HEK293 (cell line): Measurements from ENCODE around the gene FPR1.

Experiments used
- CTCF ChIA-PET: fragments of 350-600 bp; formaldehyde crosslinking; extraction: SDS; loops from one replicate; lab custom pipeline; 2021; ENCODE audit warnings: antibody characterized with exemption; lab: Yijun Ruan, JAX
- POLR2A ChIA-PET: fragments of 300-600 bp; formaldehyde crosslinking; extraction: SDS; loops from one replicate; lab custom pipeline; 2020; ENCODE audit warnings: antibody characterized with exemption, inconsistent platforms; lab: Yijun Ruan, JAX
- H3K27ac ChIP-seq: fragments of 200-500 bp; sonication (Bioruptor generic); 2 replicates; pipeline ENCODE4 v1.5.1; 2014; ENCODE audit warnings: low read depth, low read length, control low read depth, inconsistent platforms; ENCODE audit errors: extremely low read depth
- H3K36me3 ChIP-seq, 2 experiments: fragments of 200-500 bp in 1 of 2; sonication (Bioruptor generic) in 1 of 2; 1 replicate in 1 of 2; 2 replicates in 1 of 2; pipeline ENCODE4 v1.5.1; 2014 to 2017; ENCODE audit warnings: inconsistent platforms in 2 of 2, low read length in 2 of 2; ENCODE audit not compliant: control insufficient read depth in 2 of 2, insufficient read depth in 1 of 2
- H3K4me1 ChIP-seq: fragments of 200-500 bp; sonication (Bioruptor generic); 2 replicates; pipeline ENCODE4 v1.5.1; 2014; ENCODE audit warnings: mild to moderate bottlenecking, low read length, inconsistent platforms; ENCODE audit not compliant: control insufficient read depth, insufficient read depth
- H3K4me3 ChIP-seq: 2 replicates; pipeline ENCODE4 v1.5.1; 2011; ENCODE audit warnings: low read depth, mild to moderate bottlenecking, control low read depth, low read length, moderate library complexity
- H3K9me3 ChIP-seq: fragments of 200-500 bp; sonication (Bioruptor generic); 2 replicates; pipeline ENCODE4 v1.5.1; 2014; ENCODE audit warnings: low read depth, low read length, inconsistent platforms; ENCODE audit not compliant: control insufficient read depth, insufficient read depth
- GLI4 ChIP-seq: fragments of 450-650 bp; formaldehyde crosslinking; IDR thresholded peaks from 2 replicates; pipeline ENCODE4 v1.5.1; 2016; ENCODE audit warnings: missing biosample characterization, missing genetic modification characterization
- MYNN ChIP-seq: fragments of 450-650 bp; formaldehyde crosslinking; IDR thresholded peaks from 2 replicates; pipeline ENCODE4 v1.5.1; 2016; ENCODE audit warnings: missing biosample characterization, missing genetic modification characterization, borderline replicate concordance
- SALL2 ChIP-seq: fragments of 450-650 bp; formaldehyde crosslinking; IDR thresholded peaks from 2 replicates; pipeline ENCODE4 v1.5.0; 2017; ENCODE audit warnings: missing biosample characterization, mild to moderate bottlenecking, missing genetic modification characterization, borderline replicate concordance
- ZFP37 ChIP-seq: fragments of 450-650 bp; formaldehyde crosslinking; IDR thresholded peaks from 2 replicates; pipeline ENCODE4 v1.5.1; 2016; ENCODE audit warnings: missing biosample characterization, missing genetic modification characterization
- ZNF155 ChIP-seq: fragments of 450-650 bp; formaldehyde crosslinking; IDR thresholded peaks from 2 replicates; pipeline ENCODE4 v1.5.1; 2016; ENCODE audit warnings: missing biosample characterization, missing genetic modification characterization
- ZNF2 ChIP-seq: fragments of 450-650 bp; formaldehyde crosslinking; IDR thresholded peaks from 2 replicates; pipeline ENCODE4 v1.5.1; 2016; ENCODE audit warnings: missing biosample characterization, missing genetic modification characterization
- ZNF311 ChIP-seq: fragments of 450-650 bp; formaldehyde crosslinking; IDR thresholded peaks from 2 replicates; pipeline ENCODE4 v1.5.1; 2017; ENCODE audit warnings: missing biosample characterization, missing genetic modification characterization, borderline replicate concordance
- ZNF366 ChIP-seq: fragments of 450-650 bp; formaldehyde crosslinking; conservative IDR thresholded peaks from 2 replicates; pipeline ENCODE4 v1.5.1; 2016; ENCODE audit warnings: missing biosample characterization, missing genetic modification characterization
- ZNF416 ChIP-seq: fragments of 450-650 bp; formaldehyde crosslinking; IDR thresholded peaks from 2 replicates; pipeline ENCODE4 v1.5.1; 2016; ENCODE audit warnings: missing biosample characterization, missing genetic modification characterization
- ZNF501 ChIP-seq: fragments of 450-650 bp; formaldehyde crosslinking; IDR thresholded peaks from 2 replicates; pipeline ENCODE4 v1.5.1; 2016; ENCODE audit warnings: missing biosample characterization, missing genetic modification characterization
- ZNF521 ChIP-seq: fragments of 450-650 bp; formaldehyde crosslinking; IDR thresholded peaks from 2 replicates; pipeline ENCODE4 v1.5.1; 2017; ENCODE audit warnings: missing biosample characterization, mild to moderate bottlenecking, missing genetic modification characterization
- ZNF600 ChIP-seq: fragments of 450-650 bp; formaldehyde crosslinking; IDR thresholded peaks from 2 replicates; pipeline ENCODE4 v1.5.1; 2016; ENCODE audit warnings: missing biosample characterization, missing genetic modification characterization
- ZNF658 ChIP-seq: fragments of 450-650 bp; formaldehyde crosslinking; IDR thresholded peaks from 2 replicates; pipeline ENCODE4; 2016; ENCODE audit warnings: missing biosample characterization, missing genetic modification characterization
- ZNF660 ChIP-seq: fragments of 450-650 bp; IDR thresholded peaks from 2 replicates; pipeline ENCODE4 v1.5.1; 2018; ENCODE audit warnings: missing biosample characterization, mild to moderate bottlenecking, missing genetic modification characterization
- ZNF664 ChIP-seq: fragments of 450-650 bp; formaldehyde crosslinking; IDR thresholded peaks from 2 replicates; pipeline ENCODE4 v1.5.1; 2016; ENCODE audit warnings: missing biosample characterization, missing genetic modification characterization
- ZNF791 ChIP-seq: fragments of 450-650 bp; formaldehyde crosslinking; IDR thresholded peaks from 2 replicates; pipeline ENCODE4 v1.5.1; 2016; ENCODE audit warnings: missing biosample characterization, missing genetic modification characterization
- ZNF830 ChIP-seq: fragments of 450-650 bp; IDR thresholded peaks from 2 replicates; pipeline ENCODE4 v1.5.0; 2018; ENCODE audit warnings: missing biosample characterization, missing genetic modification characterization, low read depth, mild to moderate bottlenecking, moderate library complexity
- ZXDB ChIP-seq: fragments of 450-650 bp; formaldehyde crosslinking; IDR thresholded peaks from 2 replicates; pipeline ENCODE4 v1.5.1; 2016; ENCODE audit warnings: missing biosample characterization, missing genetic modification characterization
- TF ChIP-seq, protein P1 (sequence below): fragments of 450-650 bp; formaldehyde crosslinking; IDR thresholded peaks from 2 replicates; pipeline ENCODE4 v1.5.1; 2016; ENCODE audit warnings: missing biosample characterization, missing genetic modification characterization
- TF ChIP-seq, protein P2 (sequence below): fragments of 450-650 bp; formaldehyde crosslinking; IDR thresholded peaks from 2 replicates; pipeline ENCODE4 v1.5.1; 2017; ENCODE audit warnings: missing biosample characterization, missing genetic modification characterization
- TF ChIP-seq, protein P3 (sequence below): fragments of 450-650 bp; formaldehyde crosslinking; IDR thresholded peaks from 2 replicates; pipeline ENCODE4 v1.5.1; 2016; ENCODE audit warnings: missing biosample characterization, missing genetic modification characterization
- TF ChIP-seq, protein P4 (sequence below): fragments of 450-650 bp; formaldehyde crosslinking; IDR thresholded peaks from 2 replicates; pipeline ENCODE4 v1.5.1; 2016; ENCODE audit warnings: missing biosample characterization, missing genetic modification characterization
- TF ChIP-seq, protein P5 (sequence below): fragments of 450-650 bp; formaldehyde crosslinking; IDR thresholded peaks from 2 replicates; pipeline ENCODE4 v1.5.1; 2017; ENCODE audit warnings: missing biosample characterization, mild to moderate bottlenecking, missing genetic modification characterization, moderate library complexity

Gene FPR1

DNA sequence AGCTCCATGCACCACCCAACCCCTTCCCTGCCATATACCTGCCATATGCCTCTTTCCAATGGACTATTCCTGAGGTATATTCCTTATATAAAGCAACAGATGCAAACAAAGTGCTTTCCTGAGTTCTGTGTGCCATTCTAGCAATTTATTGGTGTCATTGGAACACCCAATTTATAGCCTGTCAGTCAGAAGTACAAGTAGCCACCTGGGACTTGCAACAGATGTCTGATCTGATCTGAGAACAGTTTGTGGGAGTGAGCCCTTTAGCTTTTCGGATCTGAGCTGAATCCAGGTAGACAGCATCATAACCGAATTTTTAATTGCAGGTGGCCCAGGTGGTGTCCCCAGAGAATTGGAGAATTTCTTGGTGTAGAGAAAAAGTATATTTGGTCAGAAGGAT, 42.3 kb upstream of the FPR1 start:
- no peak for TF ChIP-seq ZNF658 (tag by site-specific recombination)
- no peak for TF ChIP-seq ZNF311
- TF ChIP-seq, protein P1, sequence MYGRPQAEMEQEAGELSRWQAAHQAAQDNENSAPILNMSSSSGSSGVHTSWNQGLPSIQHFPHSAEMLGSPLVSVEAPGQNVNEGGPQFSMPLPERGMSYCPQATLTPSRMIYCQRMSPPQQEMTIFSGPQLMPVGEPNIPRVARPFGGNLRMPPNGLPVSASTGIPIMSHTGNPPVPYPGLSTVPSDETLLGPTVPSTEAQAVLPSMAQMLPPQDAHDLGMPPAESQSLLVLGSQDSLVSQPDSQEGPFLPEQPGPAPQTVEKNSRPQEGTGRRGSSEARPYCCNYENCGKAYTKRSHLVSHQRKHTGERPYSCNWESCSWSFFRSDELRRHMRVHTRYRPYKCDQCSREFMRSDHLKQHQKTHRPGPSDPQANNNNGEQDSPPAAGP (tag by site-specific recombination) = no peak
- no peak for TF ChIP-seq ZNF366 (tag by site-specific recombination)
- POLR2A ChIA-PET = no interaction called here

DNA sequence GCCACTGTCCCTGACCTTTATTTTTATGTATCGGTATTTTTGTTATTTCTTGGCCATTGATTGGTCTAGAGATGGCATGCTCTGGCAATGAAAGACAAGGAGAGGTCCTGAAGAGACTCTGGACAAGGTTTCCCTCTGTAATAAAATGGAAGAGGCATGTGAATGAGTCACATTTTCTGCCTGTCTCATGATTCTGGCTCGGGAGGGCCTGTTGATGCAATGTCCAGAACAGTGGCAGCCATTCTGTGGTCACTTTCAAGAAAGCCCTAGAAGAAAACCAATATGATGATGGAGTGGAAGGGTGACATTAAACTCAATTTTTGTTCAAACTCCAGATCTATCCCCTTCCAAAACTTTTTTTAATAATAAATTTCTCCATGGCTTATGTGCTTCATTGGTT, 41.3 kb upstream of the FPR1 start:
- TF ChIP-seq SALL2 (tag by site-specific recombination) (no peak), GLI4 (tag by site-specific recombination) (no peak), ZNF155 (tag by site-specific recombination) (no peak), ZNF311 (no peak), ZFP37 (tag by site-specific recombination) (no peak), ZXDB (tag by site-specific recombination) (no peak), ZNF501 (tag by site-specific recombination) (no peak), ZNF2 (tag by site-specific recombination) (no peak), ZNF791 (tag by site-specific recombination) (no peak), ZNF660 (tag by site-specific recombination) (no peak), ZNF830 (no peak), ZNF521 (tag by site-specific recombination) (no peak), ZNF664 (no peak), ZNF600 (tag by site-specific recombination) (no peak), MYNN (no peak), ZNF416 (tag by site-specific recombination) (no peak)
- TF ChIP-seq, protein P2, sequence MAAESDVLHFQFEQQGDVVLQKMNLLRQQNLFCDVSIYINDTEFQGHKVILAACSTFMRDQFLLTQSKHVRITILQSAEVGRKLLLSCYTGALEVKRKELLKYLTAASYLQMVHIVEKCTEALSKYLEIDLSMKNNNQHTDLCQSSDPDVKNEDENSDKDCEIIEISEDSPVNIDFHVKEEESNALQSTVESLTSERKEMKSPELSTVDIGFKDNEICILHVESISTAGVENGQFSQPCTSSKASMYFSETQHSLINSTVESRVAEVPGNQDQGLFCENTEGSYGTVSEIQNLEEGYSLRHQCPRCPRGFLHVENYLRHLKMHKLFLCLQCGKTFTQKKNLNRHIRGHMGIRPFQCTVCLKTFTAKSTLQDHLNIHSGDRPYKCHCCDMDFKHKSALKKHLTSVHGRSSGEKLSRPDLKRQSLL (tag by site-specific recombination) = no peak
- TF ChIP-seq, protein P3, sequence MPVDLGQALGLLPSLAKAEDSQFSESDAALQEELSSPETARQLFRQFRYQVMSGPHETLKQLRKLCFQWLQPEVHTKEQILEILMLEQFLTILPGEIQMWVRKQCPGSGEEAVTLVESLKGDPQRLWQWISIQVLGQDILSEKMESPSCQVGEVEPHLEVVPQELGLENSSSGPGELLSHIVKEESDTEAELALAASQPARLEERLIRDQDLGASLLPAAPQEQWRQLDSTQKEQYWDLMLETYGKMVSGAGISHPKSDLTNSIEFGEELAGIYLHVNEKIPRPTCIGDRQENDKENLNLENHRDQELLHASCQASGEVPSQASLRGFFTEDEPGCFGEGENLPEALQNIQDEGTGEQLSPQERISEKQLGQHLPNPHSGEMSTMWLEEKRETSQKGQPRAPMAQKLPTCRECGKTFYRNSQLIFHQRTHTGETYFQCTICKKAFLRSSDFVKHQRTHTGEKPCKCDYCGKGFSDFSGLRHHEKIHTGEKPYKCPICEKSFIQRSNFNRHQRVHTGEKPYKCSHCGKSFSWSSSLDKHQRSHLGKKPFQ (tag by site-specific recombination) = no peak
- TF ChIP-seq, protein P4, sequence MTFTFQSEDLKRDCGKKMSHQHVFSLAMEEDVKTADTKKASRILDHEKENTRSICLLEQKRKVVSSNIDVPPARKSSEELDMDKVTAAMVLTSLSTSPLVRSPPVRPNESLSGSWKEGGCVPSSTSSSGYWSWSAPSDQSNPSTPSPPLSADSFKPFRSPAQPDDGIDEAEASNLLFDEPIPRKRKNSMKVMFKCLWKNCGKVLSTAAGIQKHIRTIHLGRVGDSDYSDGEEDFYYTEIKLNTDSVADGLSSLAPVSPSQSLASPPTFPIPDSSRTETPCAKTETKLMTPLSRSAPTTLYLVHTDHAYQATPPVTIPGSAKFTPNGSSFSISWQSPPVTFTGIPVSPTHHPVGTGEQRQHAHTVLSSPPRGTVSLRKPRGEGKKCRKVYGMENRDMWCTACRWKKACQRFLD = no peak
- TF ChIP-seq, protein P5, sequence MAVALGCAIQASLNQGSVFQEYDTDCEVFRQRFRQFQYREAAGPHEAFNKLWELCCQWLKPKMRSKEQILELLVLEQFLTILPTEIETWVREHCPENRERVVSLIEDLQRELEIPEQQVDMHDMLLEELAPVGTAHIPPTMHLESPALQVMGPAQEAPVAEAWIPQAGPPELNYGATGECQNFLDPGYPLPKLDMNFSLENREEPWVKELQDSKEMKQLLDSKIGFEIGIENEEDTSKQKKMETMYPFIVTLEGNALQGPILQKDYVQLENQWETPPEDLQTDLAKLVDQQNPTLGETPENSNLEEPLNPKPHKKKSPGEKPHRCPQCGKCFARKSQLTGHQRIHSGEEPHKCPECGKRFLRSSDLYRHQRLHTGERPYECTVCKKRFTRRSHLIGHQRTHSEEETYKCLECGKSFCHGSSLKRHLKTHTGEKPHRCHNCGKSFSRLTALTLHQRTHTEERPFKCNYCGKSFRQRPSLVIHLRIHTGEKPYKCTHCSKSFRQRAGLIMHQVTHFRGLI (tag by site-specific recombination) = no peak
- CTCF ChIA-PET = interaction anchor here (1.6 kb wide), 1 partner anchor 15 kb away, joined by 5 read pairs; no protein-coding TSS in a partner anchor
- no peaks in the 10 kb centered on the region for H3K36me3 ChIP-seq
- no peaks in the 10 kb centered on the region for H3K4me1 ChIP-seq
- POLR2A ChIA-PET = no interaction called here
- no peak overlapping the region for H3K27ac ChIP-seq
- H3K4me3 ChIP-seq = no peak overlapping the region
- no peaks in the 10 kb centered on the region for H3K9me3 ChIP-seq

More for the DNA sequence above, 42.3 kb upstream of the FPR1 start:
- no peak overlapping the region for H3K4me3 ChIP-seq
- no peak overlapping the region for H3K27ac ChIP-seq
- H3K36me3 ChIP-seq = no peaks in the 10 kb centered on the region
- no peaks in the 10 kb centered on the region for H3K9me3 ChIP-seq
- CTCF ChIA-PET = interaction anchor here (1.0 to 1.6 kb wide), 2 partner anchors 16 to 187 kb away, joined by 3 to 5 read pairs; no protein-coding TSS in a partner anchor
- H3K4me1 ChIP-seq = no peaks in the 10 kb centered on the region
